ENCODE data around the gene RWDD3. TPM values are rescaled to one million over a fixed set of nuclear protein-coding genes. Genes with fewer than 3 reads are reported as not detected.

RWDD3 gene
- total RNA-seq, 2 experiments from 2014 or later: 14.3 to 14.5 TPM

GRCh38 chr1:95216292-95216990 lies 17.6 kb upstream of the RWDD3 start:
- no peak overlapping the region for H3K4me3 Mint-ChIP-seq
- H3K4me1 ChIP-seq (ENCODE audit: insufficient read depth, low read length): peaks cover 8% of the 10 kb centered on the region
- H3K27ac ChIP-seq (ENCODE audit: low read depth in 1 of 2, low read length in 2 of 2): no peak overlapping the region
- H3K27me3 Mint-ChIP-seq: peaks cover 42% of the 10 kb centered on the region
- no peak overlapping the region for H3K4me3 ChIP-seq (ENCODE audit: low read length)
- POLR2A ChIA-PET: no interaction called here
- H3K9me3 ChIP-seq (ENCODE audit: control insufficient read depth in 1 of 2, insufficient read depth in 1 of 2, low read length in 2 of 2): peaks cover 0 to 9% of the 10 kb centered on the region in 2 experiments
- no peak for TF ChIP-seq CTCF (IDR thresholded peaks at IDR 0.05)
- CTCF ChIA-PET: no interaction called here
- H3K36me3 Mint-ChIP-seq (ENCODE audit: low read depth): no peaks in the 10 kb centered on the region
- no peak overlapping the region for H3K27ac Mint-ChIP-seq
- H3K9me3 Mint-ChIP-seq: peaks cover 3% of the 10 kb centered on the region
- H3K27me3 ChIP-seq (ENCODE audit: control insufficient read depth in 1 of 2, insufficient read depth in 2 of 2, low read length in 2 of 2): peaks cover 10 to 17% of the 10 kb centered on the region in 2 experiments
- peak in 5 of 14 experiments; percentile 7 to 25 (median 11) for DNase-seq
- no peaks in the 10 kb centered on the region for H3K36me3 ChIP-seq (ENCODE audit: insufficient read depth, low read length)
- intact Hi-C loops (cut with DNase I, micrococcal nuclease): no loop called here
- H3K4me1 Mint-ChIP-seq (ENCODE audit: low read depth): no peaks in the 10 kb centered on the region
- peak; percentile 54 for ATAC-seq (ENCODE audit: poor library complexity)

GRCh38 chr1:95217371-95217770 lies 16.6 kb upstream of the RWDD3 start:
- Mint-ChIP-seq H3K27me3 (peaks cover 46% of the 10 kb centered on the region), H3K4me3 (no peak overlapping the region), H3K9me3 (peaks cover 3% of the 10 kb centered on the region), H3K4me1 (ENCODE audit: low read depth) (no peaks in the 10 kb centered on the region), H3K36me3 (ENCODE audit: low read depth) (no peaks in the 10 kb centered on the region), H3K27ac (no peak overlapping the region)
- no peak overlapping the region for H3K4me3 ChIP-seq (ENCODE audit: low read length)
- H3K27me3 ChIP-seq (ENCODE audit: control insufficient read depth in 1 of 2, insufficient read depth in 2 of 2, low read length in 2 of 2): peaks cover 10 to 17% of the 10 kb centered on the region in 2 experiments
- intact Hi-C loops (cut with DNase I, micrococcal nuclease): no loop called here
- DNase-seq (no peak), ATAC-seq (ENCODE audit: poor library complexity) (no peak)
- ChIA-PET CTCF (interaction anchor here (1.6 kb wide), 1 partner anchor 17 kb away, joined by 3 read pairs; the partner anchor contains the start of gene RWDD3), POLR2A (no interaction called here)
- no peak for TF ChIP-seq CTCF (IDR thresholded peaks at IDR 0.05)
- peaks cover 8% of the 10 kb centered on the region for H3K4me1 ChIP-seq (ENCODE audit: insufficient read depth, low read length)
- peaks cover 0 to 9% of the 10 kb centered on the region in 2 experiments for H3K9me3 ChIP-seq (ENCODE audit: control insufficient read depth in 1 of 2, insufficient read depth in 1 of 2, low read length in 2 of 2)
- no peak overlapping the region for H3K27ac ChIP-seq (ENCODE audit: low read depth in 1 of 2, low read length in 2 of 2)
- no peaks in the 10 kb centered on the region for H3K36me3 ChIP-seq (ENCODE audit: insufficient read depth, low read length)

DNA sequence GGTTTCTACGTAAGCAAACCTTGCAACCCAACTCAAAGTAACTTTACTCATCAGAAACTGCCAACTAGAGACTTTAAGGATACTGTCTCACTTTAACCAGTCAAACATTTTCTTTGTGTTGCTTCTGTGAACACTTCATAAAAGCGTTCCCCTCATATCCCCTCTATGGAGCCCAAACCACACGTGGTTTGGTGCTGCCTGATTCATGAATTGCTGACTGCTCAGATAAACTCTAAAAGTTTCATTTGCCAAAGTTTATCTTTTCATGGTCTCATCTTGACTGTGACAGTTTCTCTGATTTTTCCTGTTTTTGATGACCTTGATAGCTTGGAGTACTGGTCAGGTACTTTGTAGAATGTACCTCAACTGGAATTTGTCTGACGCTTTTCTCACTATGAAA lies 14.6 kb upstream of the RWDD3 start:
- no peak overlapping the region for H3K27ac ChIP-seq (ENCODE audit: low read depth in 1 of 2, low read length in 2 of 2)
- no peak for ATAC-seq (ENCODE audit: poor library complexity)
- TF ChIP-seq CTCF (IDR thresholded peaks at IDR 0.05): no peak
- H3K4me1 ChIP-seq (ENCODE audit: insufficient read depth, low read length): peaks cover 8% of the 10 kb centered on the region
- Mint-ChIP-seq H3K27ac (no peak overlapping the region), H3K4me1 (ENCODE audit: low read depth) (no peaks in the 10 kb centered on the region), H3K36me3 (ENCODE audit: low read depth) (no peaks in the 10 kb centered on the region), H3K9me3 (peaks cover 3% of the 10 kb centered on the region), H3K27me3 (peaks cover 46% of the 10 kb centered on the region), H3K4me3 (no peak overlapping the region)
- no peaks in the 10 kb centered on the region for H3K36me3 ChIP-seq (ENCODE audit: insufficient read depth, low read length)
- no peak for DNase-seq
- POLR2A ChIA-PET: no interaction called here
- H3K4me3 ChIP-seq (ENCODE audit: low read length): no peak overlapping the region
- peaks cover 10 to 17% of the 10 kb centered on the region in 2 experiments for H3K27me3 ChIP-seq (ENCODE audit: control insufficient read depth in 1 of 2, insufficient read depth in 2 of 2, low read length in 2 of 2)
- CTCF ChIA-PET: no interaction called here
- H3K9me3 ChIP-seq (ENCODE audit: control insufficient read depth in 1 of 2, insufficient read depth in 1 of 2, low read length in 2 of 2): peaks cover 0 to 9% of the 10 kb centered on the region in 2 experiments
- intact Hi-C loops (cut with DNase I, micrococcal nuclease): no loop called here
